OCI-LY1 (cell line): ENCODE data around the gene OR6Q1.

Source experiments
- EZH2 ChIP-seq: fragments of 200-600 bp; sonication (generic), shearing (Covaris generic); IDR thresholded peaks from 2 replicates; pipeline ENCODE4 v1.8.0; 2017; ENCODE audit warnings: borderline replicate concordance, mixed run types, mild to moderate bottlenecking, antibody characterized with exemption, low read length, moderate library complexity, mixed read lengths
- TF ChIP-seq, protein P1 (sequence below): fragments of 200-600 bp; sonication (generic), shearing (Covaris generic); IDR thresholded peaks from 2 replicates; pipeline ENCODE4 v1.5.1; 2017; ENCODE audit warnings: mild to moderate bottlenecking, antibody characterized with exemption, low read length, moderate library complexity, mixed read lengths

DNA sequence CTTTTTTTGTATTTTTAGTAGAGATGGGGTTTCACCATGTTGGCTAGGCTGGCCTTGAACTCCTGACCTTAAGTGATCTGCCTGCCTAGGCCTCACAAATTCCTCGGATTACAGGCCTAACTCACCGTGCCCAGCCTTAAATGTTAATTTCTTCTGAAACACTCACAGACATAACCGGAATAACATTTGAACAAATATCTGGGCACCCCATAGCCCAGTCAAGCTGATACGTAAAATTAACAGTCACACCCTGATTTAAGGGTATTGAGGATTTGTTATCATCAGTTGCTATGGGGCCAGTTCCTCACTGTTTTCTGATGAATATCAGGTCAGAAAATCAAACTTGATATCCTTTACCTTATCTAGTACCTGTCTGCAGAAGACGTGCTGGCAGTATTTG, 30.1 kb upstream of the OR6Q1 start:
- TF ChIP-seq, protein P1, sequence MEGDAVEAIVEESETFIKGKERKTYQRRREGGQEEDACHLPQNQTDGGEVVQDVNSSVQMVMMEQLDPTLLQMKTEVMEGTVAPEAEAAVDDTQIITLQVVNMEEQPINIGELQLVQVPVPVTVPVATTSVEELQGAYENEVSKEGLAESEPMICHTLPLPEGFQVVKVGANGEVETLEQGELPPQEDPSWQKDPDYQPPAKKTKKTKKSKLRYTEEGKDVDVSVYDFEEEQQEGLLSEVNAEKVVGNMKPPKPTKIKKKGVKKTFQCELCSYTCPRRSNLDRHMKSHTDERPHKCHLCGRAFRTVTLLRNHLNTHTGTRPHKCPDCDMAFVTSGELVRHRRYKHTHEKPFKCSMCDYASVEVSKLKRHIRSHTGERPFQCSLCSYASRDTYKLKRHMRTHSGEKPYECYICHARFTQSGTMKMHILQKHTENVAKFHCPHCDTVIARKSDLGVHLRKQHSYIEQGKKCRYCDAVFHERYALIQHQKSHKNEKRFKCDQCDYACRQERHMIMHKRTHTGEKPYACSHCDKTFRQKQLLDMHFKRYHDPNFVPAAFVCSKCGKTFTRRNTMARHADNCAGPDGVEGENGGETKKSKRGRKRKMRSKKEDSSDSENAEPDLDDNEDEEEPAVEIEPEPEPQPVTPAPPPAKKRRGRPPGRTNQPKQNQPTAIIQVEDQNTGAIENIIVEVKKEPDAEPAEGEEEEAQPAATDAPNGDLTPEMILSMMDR: no peak
- no peak for TF ChIP-seq EZH2
